ENCODE results near the gene TNNT2.
A peak's percentile ranks its signal among the peaks of the same experiment; 100 is the strongest.

TNNT2 gene

GRCh38 chr1:201354151-201354900 is 23.2 kb downstream of the TNNT2 start:
- DNase-seq: no peak

GRCh38 chr1:201353186-201353940 is 24.1 kb downstream of the TNNT2 start:
- DNase-seq: no peak

GRCh38 chr1:201351617-201352016 is 25.9 kb downstream of the TNNT2 start:
- DNase-seq: no peak

- no peak for DNase-seq
Observed at GRCh38 chr1:201350884-201351283, 26.6 kb downstream of the TNNT2 start.

- DNase-seq: no peak
Observed at GRCh38 chr1:201350361-201350725, 27.1 kb downstream of the TNNT2 start.

- no peak for DNase-seq
Observed at GRCh38 chr1:201349092-201349491, 28.4 kb downstream of the TNNT2 start.

- DNase-seq: no peak
Observed at GRCh38 chr1:201348211-201348566, 29.3 kb downstream of the TNNT2 start.

GRCh38 chr1:201347498-201348210 is 29.8 kb downstream of the TNNT2 start:
- no peak for DNase-seq

GRCh38 chr1:201346987-201347386 is 30.5 kb downstream of the TNNT2 start:
- no peak for DNase-seq

GRCh38 chr1:201346337-201346939 is 31.0 kb downstream of the TNNT2 start:
- peak; percentile 32 for DNase-seq

- no peak for DNase-seq
Observed at GRCh38 chr1:201345081-201345355, 32.5 kb downstream of the TNNT2 start.

GRCh38 chr1:201344206-201345080 is 33.0 kb downstream of the TNNT2 start:
- no peak for DNase-seq

- DNase-seq: no peak
Observed at GRCh38 chr1:201341377-201341776, 36.1 kb downstream of the TNNT2 start.

GRCh38 chr1:201336711-201337450 is 40.6 kb downstream of the TNNT2 start:
- no peak for DNase-seq

GRCh38 chr1:201335901-201336300 is 41.6 kb downstream of the TNNT2 start:
- DNase-seq: no peak

- no peak for DNase-seq
Observed at GRCh38 chr1:201335174-201335870, 42.2 kb downstream of the TNNT2 start.

GRCh38 chr1:201334325-201335173 is 42.9 kb downstream of the TNNT2 start:
- no peak for DNase-seq

GRCh38 chr1:201332616-201333335 is 44.7 kb downstream of the TNNT2 start:
- DNase-seq: no peak

- no peak for DNase-seq
Observed at GRCh38 chr1:201332021-201332420, 45.5 kb downstream of the TNNT2 start.

GRCh38 chr1:201331166-201331565 is 46.3 kb downstream of the TNNT2 start:
- DNase-seq: no peak

Data from retina (tissue), 1 donor.